H1 (cell line): Measurements from ENCODE around the gene ASCC1. TPM values are rescaled to one million over a fixed set of nuclear protein-coding genes. Genes with fewer than 3 reads are reported as not detected.

Experiments used
- polyA plus RNA-seq, 7 experiments: library from polyadenylated mRNA; depleted of rRNA in 3 of 7; stranded (reverse) in 5 of 7; unstranded in 2 of 7; fragments of >200 nt in 5 of 7; fragments of 200-250 nt in 2 of 7; gene quantifications; 1 replicate in 5 of 7; 2 replicates in 1 of 7; 4 replicates in 1 of 7; pipeline versions ENCODE4 v1.2.1 to v1.2.3, GENCODE V29; 2011 to 2013; ENCODE audit warnings: missing spikeins in 2 of 7, mixed read lengths in 2 of 7
- total RNA-seq: library from RNA; stranded (reverse); fragmentation: NEBNext Ultra II Directional; extraction: Animal tissue kit (Norgen Biotek cat#: 25700); gene quantifications from 2 replicates; pipeline ENCODE4 v1.2.1, GENCODE V29; 2021
- TF ChIP-seq, protein P1 (sequence below): IDR thresholded peaks from 2 replicates; pipeline ENCODE4 v1.6.1; 2011; ENCODE audit warnings: low read length, improper control_type of control experiment

ASCC1 gene
- total and polyA plus RNA-seq, 2 of the 8 experiments (the other 6 are each of a cell fraction or from before 2014, with no cell fraction given), result 25.6 to 35.8 TPM

GRCh38 chr10:72090326-72090725, 125.8 kb downstream of the ASCC1 start (continued):
- TF ChIP-seq, protein P1, sequence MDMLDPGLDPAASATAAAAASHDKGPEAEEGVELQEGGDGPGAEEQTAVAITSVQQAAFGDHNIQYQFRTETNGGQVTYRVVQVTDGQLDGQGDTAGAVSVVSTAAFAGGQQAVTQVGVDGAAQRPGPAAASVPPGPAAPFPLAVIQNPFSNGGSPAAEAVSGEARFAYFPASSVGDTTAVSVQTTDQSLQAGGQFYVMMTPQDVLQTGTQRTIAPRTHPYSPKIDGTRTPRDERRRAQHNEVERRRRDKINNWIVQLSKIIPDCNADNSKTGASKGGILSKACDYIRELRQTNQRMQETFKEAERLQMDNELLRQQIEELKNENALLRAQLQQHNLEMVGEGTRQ, result no peak
- TF ChIP-seq, all 59 proteins: peak for 0
